ENCODE data around the gene RPL3. TPM values are rescaled to one million over a fixed set of nuclear protein-coding genes. Genes with fewer than 3 reads are reported as not detected.
A peak's percentile ranks its signal among the peaks of the same experiment; 100 is the strongest.

RPL3 gene
- total and polyA plus RNA-seq, 2 donors (not counting 1 experiment from before 2014, with no cell fraction given) = 2,627 to 2,862 TPM

GRCh38 chr22:39318507-39319283 is 728 bp downstream of the RPL3 start:
- TF ChIP-seq CTCF (conservative IDR thresholded peaks at IDR 0.05 in 1 of 2, IDR thresholded peaks at IDR 0.05 in 1 of 2; ENCODE audit: low read depth in 1 of 2, low read length in 2 of 2) (no peak), EZH2 (IDR thresholded peaks at IDR 0.05; ENCODE audit: low read length, missing control alignments) (no peak)
- Histone ChIP-seq H3K4me3 (replicated peaks in 1 of 4; ENCODE audit: control extremely low read depth in 1 of 4, insufficient read depth in 1 of 4, low read depth in 3 of 4, low read length in 4 of 4) (peak overlapping the region; percentile 70 to 96 (median 90)), H3K4me2 (ENCODE audit: extremely low read depth, insufficient read depth, low read length) (peak overlapping the region; percentile 97), H3K27me3 (ENCODE audit: control insufficient read depth, insufficient read depth, low read length) (no peaks in the 10 kb centered on the region), H3K27ac (ENCODE audit: insufficient read depth, low read length) (peak overlapping the region; percentile 90), H3K4me1 (ENCODE audit: control insufficient read depth, extremely low read depth, insufficient read depth, low read length) (peaks cover 13% of the 10 kb centered on the region), H3K9me3 (ENCODE audit: control insufficient read depth, insufficient read depth, low read depth, low read length) (no peaks in the 10 kb centered on the region), H4K20me1 (ENCODE audit: control insufficient read depth, extremely low read depth, insufficient read depth, low read length) (peaks cover 2% of the 10 kb centered on the region), H3K9ac (ENCODE audit: insufficient read depth, low read length) (peak overlapping the region; percentile 64), H3K36me3 (ENCODE audit: control insufficient read depth, insufficient read depth, low read length) (peaks cover 32% of the 10 kb centered on the region), H3K79me2 (ENCODE audit: control insufficient read depth, insufficient read depth, low read length) (peaks cover 56% of the 10 kb centered on the region), H2AFZ (ENCODE audit: low read length) (no peak overlapping the region)
- peak in 1 of 2 donors; percentile 18 for DNase-seq (ENCODE audit: low read depth in 2 of 2)

DNA sequence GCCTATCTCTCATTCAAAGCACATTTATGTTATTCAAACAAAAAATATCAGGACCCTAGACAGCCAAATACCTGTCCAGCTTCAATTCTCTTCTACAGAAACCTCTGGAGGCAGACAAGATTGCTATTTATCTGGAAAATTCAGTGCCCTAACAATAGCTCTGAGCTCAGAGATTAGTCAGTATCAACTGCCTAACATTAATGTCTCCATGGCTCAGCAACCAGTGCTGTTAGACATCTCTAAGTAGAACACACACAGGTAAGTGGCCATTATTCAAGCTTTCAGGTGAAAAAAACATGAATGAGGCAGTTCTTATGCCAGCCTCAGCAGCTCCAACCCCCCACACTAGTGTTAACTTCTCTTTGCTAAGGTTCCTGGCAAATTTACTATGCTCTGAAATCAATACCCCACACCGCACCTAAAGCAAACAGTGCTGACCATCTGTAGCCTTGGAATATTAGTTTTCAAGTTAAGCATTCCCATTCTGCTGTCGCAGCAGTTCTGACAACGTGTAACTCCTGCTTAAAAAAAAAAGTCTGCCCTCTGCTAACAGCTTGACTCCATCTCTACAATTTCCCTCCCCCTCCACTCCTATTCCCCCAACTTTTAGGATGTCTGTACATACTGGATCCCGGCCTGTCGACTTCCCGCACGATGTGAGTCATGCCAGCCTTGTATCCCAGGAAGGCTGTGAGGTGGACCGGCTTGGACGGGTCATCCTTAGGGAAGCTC is 1.5 kb downstream of the RPL3 start:
- H3K4me1 ChIP-seq (ENCODE audit: control insufficient read depth, extremely low read depth, insufficient read depth, low read length) = peaks cover 13% of the 10 kb centered on the region
- peaks cover 2% of the 10 kb centered on the region for H4K20me1 ChIP-seq (ENCODE audit: control insufficient read depth, extremely low read depth, insufficient read depth, low read length)
- DNase-seq (ENCODE audit: low read depth in 2 of 2) = peak; percentile 57 to 73
- peak overlapping the region; percentile 64 for H3K9ac ChIP-seq (ENCODE audit: insufficient read depth, low read length)
- H3K79me2 ChIP-seq (ENCODE audit: control insufficient read depth, insufficient read depth, low read length) = peaks cover 62% of the 10 kb centered on the region
- peaks cover 40% of the 10 kb centered on the region for H3K36me3 ChIP-seq (ENCODE audit: control insufficient read depth, insufficient read depth, low read length)
- no peak for TF ChIP-seq CTCF (conservative IDR thresholded peaks at IDR 0.05 in 1 of 2, IDR thresholded peaks at IDR 0.05 in 1 of 2; ENCODE audit: low read depth in 1 of 2, low read length in 2 of 2)
- TF ChIP-seq EZH2 (IDR thresholded peaks at IDR 0.05; ENCODE audit: low read length, missing control alignments) = no peak
- no peak overlapping the region for H2AFZ ChIP-seq (ENCODE audit: low read length)
- H3K4me3 ChIP-seq (replicated peaks in 1 of 4; ENCODE audit: control extremely low read depth in 1 of 4, insufficient read depth in 1 of 4, low read depth in 3 of 4, low read length in 4 of 4) = peak overlapping the region; percentile 70 to 96 (median 90)
- peak overlapping the region; percentile 97 for H3K4me2 ChIP-seq (ENCODE audit: extremely low read depth, insufficient read depth, low read length)
- no peaks in the 10 kb centered on the region for H3K9me3 ChIP-seq (ENCODE audit: control insufficient read depth, insufficient read depth, low read depth, low read length)
- H3K27ac ChIP-seq (ENCODE audit: insufficient read depth, low read length) = peak overlapping the region; percentile 90
- no peaks in the 10 kb centered on the region for H3K27me3 ChIP-seq (ENCODE audit: control insufficient read depth, insufficient read depth, low read length)

- Histone ChIP-seq H3K27me3 (ENCODE audit: control insufficient read depth, insufficient read depth, low read length) (no peaks in the 10 kb centered on the region), H3K4me3 (replicated peaks in 1 of 4; ENCODE audit: control extremely low read depth in 1 of 4, insufficient read depth in 1 of 4, low read depth in 3 of 4, low read length in 4 of 4) (peak overlapping the region; percentile 70 to 96 (median 90)), H3K4me1 (ENCODE audit: control insufficient read depth, extremely low read depth, insufficient read depth, low read length) (peaks cover 13% of the 10 kb centered on the region), H3K79me2 (ENCODE audit: control insufficient read depth, insufficient read depth, low read length) (peaks cover 64% of the 10 kb centered on the region), H3K4me2 (ENCODE audit: extremely low read depth, insufficient read depth, low read length) (peak overlapping the region; percentile 97), H3K36me3 (ENCODE audit: control insufficient read depth, insufficient read depth, low read length) (peaks cover 47% of the 10 kb centered on the region), H3K9ac (ENCODE audit: insufficient read depth, low read length) (no peak overlapping the region), H3K27ac (ENCODE audit: insufficient read depth, low read length) (peak overlapping the region; percentile 90), H4K20me1 (ENCODE audit: control insufficient read depth, extremely low read depth, insufficient read depth, low read length) (peaks cover 2% of the 10 kb centered on the region), H2AFZ (ENCODE audit: low read length) (no peak overlapping the region), H3K9me3 (ENCODE audit: control insufficient read depth, insufficient read depth, low read depth, low read length) (no peaks in the 10 kb centered on the region)
- no peak for TF ChIP-seq CTCF (conservative IDR thresholded peaks at IDR 0.05 in 1 of 2, IDR thresholded peaks at IDR 0.05 in 1 of 2; ENCODE audit: low read depth in 1 of 2, low read length in 2 of 2)
- TF ChIP-seq EZH2 (IDR thresholded peaks at IDR 0.05; ENCODE audit: low read length, missing control alignments) = no peak
- DNase-seq (ENCODE audit: low read depth in 2 of 2) = peak in 1 of 2 donors; percentile 14
Observed at GRCh38 chr22:39317084-39317774, 2.2 kb downstream of the RPL3 start.

Measured in fibroblast of lung (primary cell).